ENCODE results near the gene LRRTM3.

The LRRTM3 gene

GRCh38 chr10:66931949-66932343 lies 6.1 kb downstream of the LRRTM3 start:
- no peak for DNase-seq (ENCODE audit: low read depth in 1 of 2, low spot score in 1 of 2)

DNA sequence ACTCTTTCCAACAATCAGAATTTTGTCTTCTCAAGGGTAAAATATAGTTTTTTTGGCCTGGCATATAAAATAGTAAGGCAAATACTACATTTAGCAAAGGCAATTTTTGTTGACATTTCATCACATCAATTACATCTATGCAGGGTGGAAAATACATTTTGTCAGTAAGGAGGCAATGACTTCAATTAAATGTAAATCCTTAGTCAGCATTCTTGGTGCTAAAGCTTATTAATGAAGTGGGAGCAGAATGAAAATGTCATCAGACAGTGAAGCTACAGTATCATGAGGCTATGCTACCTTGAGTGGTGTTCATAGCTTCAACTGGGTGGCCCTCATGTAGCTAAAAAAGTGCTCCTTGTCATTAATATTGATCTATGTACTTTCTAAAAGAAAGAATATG lies 8.9 kb downstream of the LRRTM3 start:
- DNase-seq (ENCODE audit: low read depth in 1 of 2, low spot score in 1 of 2) = no peak

GRCh38 chr10:66940965-66941364 lies 15.1 kb downstream of the LRRTM3 start:
- no peak for DNase-seq (ENCODE audit: low read depth in 1 of 2, low spot score in 1 of 2)

DNA sequence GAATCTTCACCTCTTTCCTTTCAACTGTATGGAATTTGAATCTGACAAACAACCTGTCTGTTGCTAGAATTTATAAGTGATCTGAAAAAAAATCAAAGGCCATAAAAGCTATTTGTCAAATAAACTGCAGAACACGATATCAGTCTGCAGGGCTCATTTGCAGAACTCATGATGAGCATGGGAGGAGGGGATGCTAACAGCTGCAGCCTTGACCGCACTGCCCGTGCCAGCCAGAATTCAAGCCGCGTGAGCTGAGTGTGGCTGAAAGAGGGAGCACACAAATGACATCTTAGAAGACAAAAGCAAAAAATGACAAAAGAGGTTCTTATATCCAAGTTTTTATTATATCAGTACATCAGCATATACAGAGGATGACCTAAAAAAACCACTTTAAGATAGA lies 15.7 kb downstream of the LRRTM3 start:
- DNase-seq (ENCODE audit: low read depth in 1 of 2, low spot score in 1 of 2) = no peak

- DNase-seq (ENCODE audit: low read depth in 1 of 2, low spot score in 1 of 2) = no peak
Observed at GRCh38 chr10:66942407-66942806, 16.6 kb downstream of the LRRTM3 start.

- DNase-seq (ENCODE audit: low read depth in 1 of 2, low spot score in 1 of 2) = no peak
Observed at GRCh38 chr10:66943590-66943989, 17.8 kb downstream of the LRRTM3 start.

- DNase-seq (ENCODE audit: low read depth in 1 of 2, low spot score in 1 of 2) = no peak
Observed at GRCh38 chr10:66951896-66952295, 26.1 kb downstream of the LRRTM3 start.

- DNase-seq (ENCODE audit: low read depth in 1 of 2, low spot score in 1 of 2) = no peak
Observed at GRCh38 chr10:66958466-66958865, 32.6 kb downstream of the LRRTM3 start.

GRCh38 chr10:66964946-66965345 lies 39.1 kb downstream of the LRRTM3 start:
- DNase-seq (ENCODE audit: low read depth in 1 of 2, low spot score in 1 of 2) = no peak

GRCh38 chr10:66980246-66980815 lies 54.5 kb downstream of the LRRTM3 start:
- no peak for DNase-seq (ENCODE audit: low read depth in 1 of 2, low spot score in 1 of 2)

DNA sequence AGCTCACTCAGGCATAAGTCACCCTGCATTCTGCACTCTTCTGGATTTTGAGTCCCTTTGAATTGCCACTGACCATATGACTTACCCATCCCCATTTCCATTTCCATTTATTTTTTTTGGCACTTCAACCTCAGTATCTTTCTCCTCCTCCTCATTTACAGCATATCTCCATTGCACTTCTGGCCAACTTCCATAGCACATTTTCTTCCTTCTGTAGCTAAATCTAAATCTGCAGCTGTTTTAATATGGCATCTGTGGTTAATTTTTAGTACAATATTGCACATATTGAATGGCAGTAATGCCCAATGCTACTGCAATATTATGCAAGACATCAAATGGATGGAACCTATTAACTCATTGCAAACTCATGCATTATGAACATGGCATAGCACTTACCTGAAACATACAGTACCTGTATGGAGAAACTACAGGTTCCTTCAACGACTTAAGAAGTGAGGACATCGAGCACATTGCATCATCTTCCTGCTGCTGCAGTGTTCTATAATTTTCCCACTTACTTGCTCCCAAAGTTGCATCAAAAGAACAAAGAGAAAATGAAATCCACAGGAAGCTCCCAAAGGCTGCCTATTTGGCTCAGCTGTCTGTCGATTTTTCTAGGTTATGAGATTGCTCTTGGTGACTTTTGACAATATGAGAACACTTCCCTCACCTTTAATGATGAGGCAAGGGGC lies 55.7 kb downstream of the LRRTM3 start:
- no peak for DNase-seq (ENCODE audit: low read depth in 1 of 2, low spot score in 1 of 2)

DNA sequence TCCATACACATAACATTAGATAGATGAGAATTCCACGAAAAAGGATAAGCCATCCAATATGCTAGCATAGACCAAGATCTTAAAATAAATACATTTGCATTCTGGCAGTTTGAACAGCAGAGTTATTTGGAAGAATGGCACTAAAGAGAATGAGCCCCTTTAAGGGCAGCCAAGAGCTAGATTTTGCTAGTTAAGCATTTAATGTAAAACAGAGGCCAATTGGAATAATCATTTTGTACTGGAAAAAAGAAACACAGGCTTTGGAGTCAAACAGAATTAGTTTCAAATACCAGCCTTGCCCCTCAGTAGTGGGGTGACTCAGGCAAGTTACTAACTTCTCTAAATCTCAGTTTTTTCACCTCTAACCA lies 56.2 kb downstream of the LRRTM3 start:
- DNase-seq (ENCODE audit: low read depth in 1 of 2, low spot score in 1 of 2) = no peak

DNA sequence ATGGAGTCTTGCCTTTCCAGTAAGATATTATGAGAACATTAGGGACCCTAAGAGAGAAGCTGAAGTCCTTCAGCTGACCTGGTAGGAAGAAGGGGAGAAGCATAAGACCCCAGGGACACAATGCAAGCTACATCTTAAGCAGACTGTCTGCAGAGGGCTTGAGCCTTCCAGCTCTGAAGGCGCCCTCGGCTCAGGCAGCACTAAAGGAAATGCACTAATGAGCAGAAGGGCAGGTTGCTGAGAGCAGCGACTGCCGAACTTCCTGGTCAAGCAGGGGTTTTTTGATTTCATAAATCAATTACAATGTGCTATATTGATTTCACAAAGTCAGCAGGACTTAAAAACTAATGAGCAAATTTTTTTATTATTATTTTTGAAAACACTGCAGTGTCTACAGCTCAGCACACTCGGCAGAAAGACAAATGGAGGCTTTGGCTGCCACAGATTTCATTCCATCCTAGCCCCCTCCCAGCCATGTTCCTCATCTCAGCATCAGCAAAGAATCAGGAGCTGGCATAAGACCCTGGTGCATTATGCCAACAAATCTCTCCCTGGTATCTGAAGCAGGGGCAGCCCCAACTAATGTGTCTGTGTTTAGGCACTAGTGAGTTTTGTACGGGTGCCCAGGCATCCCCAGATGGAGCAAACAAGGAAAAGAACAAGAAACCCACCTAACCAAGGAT lies 57.1 kb downstream of the LRRTM3 start:
- DNase-seq (ENCODE audit: low read depth in 1 of 2, low spot score in 1 of 2) = no peak

- no peak for DNase-seq (ENCODE audit: low read depth in 1 of 2, low spot score in 1 of 2)
Observed at GRCh38 chr10:66983475-66983818, 57.6 kb downstream of the LRRTM3 start.

DNA sequence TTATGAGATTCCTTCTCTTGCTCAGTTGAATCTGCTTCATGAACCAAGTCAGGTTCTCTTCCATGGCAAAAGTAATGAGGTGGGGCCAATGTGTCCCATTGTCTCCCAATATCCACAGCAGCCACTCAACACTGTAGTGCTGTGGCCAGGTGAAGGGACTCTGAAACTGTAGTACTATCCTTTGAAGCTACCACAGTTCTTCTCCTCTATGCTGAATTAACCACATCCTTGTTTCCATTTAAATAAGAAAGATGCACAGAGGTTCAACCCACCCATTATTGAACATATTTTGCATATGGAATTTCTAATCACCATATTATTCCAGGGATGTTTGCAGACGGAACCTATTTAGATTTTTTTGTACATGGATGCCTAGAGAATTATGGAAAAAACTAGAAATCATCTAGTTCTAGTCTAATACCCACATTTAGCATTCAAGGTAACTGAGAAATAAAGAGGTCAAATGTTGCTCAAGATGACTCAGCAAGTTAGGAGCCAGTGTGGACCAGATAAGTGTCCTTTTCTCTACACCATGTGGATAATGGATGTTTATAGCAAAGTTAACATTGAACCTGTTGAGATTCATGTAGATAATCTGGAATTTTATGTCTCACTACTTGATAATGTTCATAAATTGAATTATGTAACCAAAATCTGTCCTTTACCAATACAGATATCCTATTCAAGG lies 64.5 kb downstream of the LRRTM3 start:
- no peak for DNase-seq (ENCODE audit: low read depth in 1 of 2, low spot score in 1 of 2)

GRCh38 chr10:66996996-66997395 lies 71.2 kb downstream of the LRRTM3 start:
- DNase-seq (ENCODE audit: low read depth in 1 of 2, low spot score in 1 of 2) = no peak

DNA sequence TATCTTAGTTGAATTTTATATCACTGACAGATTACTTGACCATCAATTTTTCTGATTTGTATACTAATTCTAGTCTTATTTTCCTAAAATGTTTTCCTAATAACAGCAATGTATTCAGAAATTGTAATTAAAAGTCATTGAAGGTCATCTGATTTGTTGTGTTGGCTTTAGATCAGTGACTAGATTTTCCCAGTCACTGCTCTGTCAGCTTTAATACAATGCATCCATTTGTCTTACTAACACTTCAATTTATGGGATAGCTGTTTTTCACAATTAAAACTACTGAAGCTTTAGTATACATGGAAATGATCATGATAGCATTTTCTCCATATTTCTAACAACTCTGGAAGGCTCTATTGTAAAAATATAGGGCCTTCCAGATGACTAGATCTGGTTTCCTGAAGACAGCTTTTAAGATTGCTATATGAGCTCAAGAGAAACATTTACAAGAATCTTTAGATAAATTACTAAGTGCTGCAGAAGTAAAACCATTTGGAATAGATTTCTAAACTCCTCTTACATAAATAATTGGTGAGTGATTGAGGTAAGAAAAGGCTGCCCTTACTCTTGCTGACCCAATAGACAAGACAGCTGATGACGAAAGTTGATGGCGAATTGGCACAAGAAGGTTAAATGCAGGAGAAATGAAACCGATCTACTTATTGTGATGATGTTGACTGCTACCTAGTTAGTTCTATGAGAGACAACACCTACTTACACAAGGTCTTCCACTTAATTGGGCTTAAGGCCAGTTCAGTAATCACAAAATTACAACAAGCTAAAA lies 74.1 kb downstream of the LRRTM3 start:
- no peak for DNase-seq (ENCODE audit: low read depth in 1 of 2, low spot score in 1 of 2)

DNA sequence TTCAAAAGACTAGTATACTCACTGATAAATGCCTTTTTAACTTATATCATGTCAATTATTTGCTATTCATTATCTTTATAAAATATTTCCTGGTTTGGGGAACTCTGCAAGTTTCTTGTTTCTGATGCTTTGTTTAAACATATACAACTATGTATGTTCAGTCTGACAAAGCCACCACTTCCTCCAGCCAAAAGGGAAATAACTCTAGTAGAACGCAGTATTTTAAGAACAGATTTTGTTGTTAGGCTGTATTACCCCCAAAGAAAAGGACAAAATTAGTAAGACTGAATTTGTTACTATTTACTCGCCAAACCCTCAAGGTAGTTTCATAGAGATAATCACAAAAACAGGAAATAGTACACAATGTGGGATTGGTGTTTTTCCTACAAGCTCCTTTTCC lies 78.9 kb downstream of the LRRTM3 start:
- DNase-seq (ENCODE audit: low read depth in 1 of 2, low spot score in 1 of 2) = no peak

- no peak for DNase-seq (ENCODE audit: low read depth in 1 of 2, low spot score in 1 of 2)
Observed at GRCh38 chr10:67005981-67006380, 80.1 kb downstream of the LRRTM3 start.

- DNase-seq (ENCODE audit: low read depth in 1 of 2, low spot score in 1 of 2) = no peak
Observed at GRCh38 chr10:67011480-67011879, 85.6 kb downstream of the LRRTM3 start.

DNA sequence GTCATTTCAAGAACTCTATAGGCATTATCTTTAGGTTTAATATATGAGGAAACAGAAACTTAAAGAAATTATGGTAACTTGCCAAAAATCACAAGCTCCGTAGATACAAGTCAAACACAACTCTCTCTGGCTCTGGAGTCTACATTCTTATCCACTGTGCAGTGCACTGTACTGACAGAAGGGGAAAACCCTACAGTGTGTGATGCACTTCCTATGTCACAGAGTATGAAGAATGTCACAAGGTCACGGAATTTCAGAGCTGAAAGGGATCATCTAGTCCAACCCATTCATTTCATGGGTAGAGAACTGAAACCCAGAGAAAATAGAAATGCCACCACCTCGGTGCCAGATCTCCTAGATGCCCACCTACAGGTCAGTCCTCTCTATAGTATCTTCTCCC lies 86.1 kb downstream of the LRRTM3 start:
- DNase-seq (ENCODE audit: low read depth in 1 of 2, low spot score in 1 of 2) = no peak

Measured in activated T-helper 1 cell treated with anti-CD3 and anti-CD28 coated beads, Interleukin-2, amount 50 U/mL, for 16 hours (primary cell).